GM12873 (cell line): ENCODE measurements around the gene EEIG1.

Experiments
- CTCF ChIP-seq: IDR thresholded peaks from 2 replicates; pipeline ENCODE4 v1.5.1; 2012; ENCODE audit warnings: low read depth, mild to moderate bottlenecking, moderate library complexity, low read length, control low read depth; ENCODE audit not compliant: insufficient read depth; ENCODE audit errors: missing control alignments

EEIG1 gene

GRCh38 chr9:127977009-127977883, 3.5 kb downstream of the EEIG1 start:
- no peak for TF ChIP-seq CTCF

DNA sequence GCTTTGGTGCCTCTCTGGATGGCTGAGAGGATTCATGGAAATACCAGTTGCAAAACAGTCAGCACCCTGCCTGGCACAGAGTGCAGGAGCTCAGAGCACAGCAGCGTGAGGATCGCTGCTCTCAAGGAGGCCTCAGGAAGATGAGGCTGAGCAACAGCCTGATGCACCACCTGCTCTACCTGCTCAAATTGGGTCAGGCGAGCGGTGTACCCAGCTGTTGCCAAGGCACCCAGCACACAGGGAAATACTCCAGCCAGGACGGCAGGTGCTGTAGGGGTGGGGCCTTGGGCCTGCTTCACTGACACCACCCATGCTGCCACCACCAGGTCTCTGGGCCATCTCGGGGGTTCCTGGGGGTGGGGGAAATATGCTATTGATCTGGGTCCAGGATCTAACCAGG, 4.3 kb downstream of the EEIG1 start:
- TF ChIP-seq CTCF = no peak

DNA sequence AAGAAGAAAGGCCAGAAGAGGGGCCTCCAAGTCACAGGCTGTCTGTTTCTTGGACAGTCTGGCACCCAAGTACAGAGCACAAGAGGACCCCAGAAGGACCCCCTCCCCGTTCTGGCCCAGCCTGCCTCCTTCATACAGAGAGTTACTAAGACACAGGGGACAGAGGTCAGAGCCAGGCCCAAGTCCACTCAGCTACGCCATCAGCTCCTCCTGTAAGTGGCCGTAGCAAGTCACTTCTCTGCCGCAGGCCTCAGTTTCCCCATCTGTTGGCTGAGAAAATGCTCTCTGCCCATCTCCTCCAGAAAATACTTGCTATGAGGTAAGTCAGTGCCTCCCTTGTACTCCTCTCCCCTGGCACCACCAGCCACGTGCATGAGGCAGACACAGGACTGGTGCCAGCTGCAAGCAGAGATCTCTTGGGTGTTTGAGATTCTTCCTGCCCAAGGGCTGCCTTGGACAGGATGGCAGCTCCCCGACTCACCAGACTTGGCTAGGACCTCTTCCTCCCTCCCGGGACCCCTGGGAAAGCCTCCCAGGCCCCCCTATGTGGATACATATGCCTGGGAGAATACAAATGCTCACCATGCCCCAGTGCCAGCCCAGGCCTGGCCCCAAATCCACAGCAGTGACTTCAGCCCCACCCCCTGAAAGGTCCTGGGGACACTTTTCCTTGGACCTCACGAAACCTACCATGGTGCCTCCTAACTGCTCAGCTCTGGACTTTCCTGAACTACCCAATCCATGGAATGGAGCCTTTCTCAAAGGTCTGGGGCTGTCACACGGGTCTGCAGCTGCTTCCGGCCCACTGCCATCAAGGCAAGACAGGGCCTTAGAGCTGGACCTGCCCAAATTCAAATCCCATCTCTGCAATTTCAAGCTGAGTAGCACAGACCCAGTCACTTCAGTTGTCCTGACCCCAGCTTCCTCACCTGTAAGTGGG, 5.1 kb downstream of the EEIG1 start:
- TF ChIP-seq CTCF = no peak

GRCh38 chr9:127974769-127975261, 6.0 kb downstream of the EEIG1 start:
- no peak for TF ChIP-seq CTCF

- TF ChIP-seq CTCF = no peak
These were observed 6.6 kb downstream of the EEIG1 start for GRCh38 chr9:127974001-127974768.

DNA sequence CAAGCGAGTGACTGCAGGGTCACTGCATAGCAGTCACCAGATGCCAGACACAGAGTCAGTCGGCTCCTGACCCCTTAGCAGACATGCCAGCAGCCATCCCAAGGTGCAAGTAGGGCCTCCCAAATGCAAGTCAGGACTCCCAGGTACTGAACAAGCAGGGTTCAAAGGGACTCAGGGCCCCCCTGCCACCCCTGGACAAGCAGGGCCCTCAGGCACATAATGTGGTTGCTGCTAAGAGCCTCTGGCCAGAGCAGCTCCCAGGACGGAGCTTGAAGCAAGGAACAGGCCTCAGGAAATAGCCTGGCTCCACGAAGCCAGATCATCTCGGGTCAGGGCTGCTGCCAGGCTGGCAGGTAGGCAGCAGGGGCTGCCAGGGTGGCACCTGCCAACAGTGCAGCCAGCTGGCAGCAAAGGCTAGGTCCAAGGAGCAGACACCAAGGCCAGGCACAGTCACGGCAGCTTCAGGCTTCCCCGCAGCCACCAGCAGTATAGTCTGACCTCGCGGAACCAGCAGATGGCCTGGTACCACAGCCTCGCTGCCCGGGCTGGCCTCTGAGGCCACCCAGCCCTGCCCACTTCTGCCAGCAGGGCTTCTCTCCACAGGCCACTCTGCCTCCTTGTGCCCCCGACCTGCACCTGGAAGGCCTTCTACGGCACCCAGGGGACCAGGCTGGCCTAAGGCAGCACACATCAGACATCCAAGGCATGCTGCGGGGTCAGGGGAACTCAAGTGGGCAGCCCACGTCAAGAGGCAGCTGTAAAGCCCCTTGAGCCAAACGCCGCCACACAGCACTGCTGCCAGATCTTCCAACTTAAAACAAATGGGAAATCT, 7.4 kb downstream of the EEIG1 start:
- TF ChIP-seq CTCF = no peak
